Measurements from ENCODE around the gene RNU6-7. TPM values are rescaled to one million over a fixed set of nuclear protein-coding genes. Genes with fewer than 3 reads are reported as not detected.

Gene RNU6-7
- total RNA-seq (ENCODE audit: unreplicated experiment): not detected
- long read RNA-seq: 0 reads

- H3K9me3 Mint-ChIP-seq (ENCODE audit: unreplicated experiment): peaks cover 20% of the 10 kb centered on the region
- no peak for TF ChIP-seq CTCF (IDR thresholded peaks at IDR 0.05; ENCODE audit: partially characterized antibody, unreplicated experiment)
These were observed at the start of gene RNU6-7 for GRCh38 chr14:32201816-32202490. Gene RNU6-7 (plus strand): TSS chr14:32202045.

GRCh38 chr14:32166029-32166428, 35.8 kb upstream of the RNU6-7 start:
- Mint-ChIP-seq H3K27ac (ENCODE audit: unreplicated experiment) (no peak overlapping the region), H3K27me3 (ENCODE audit: unreplicated experiment) (peaks cover 2% of the 10 kb centered on the region), H3K4me3 (ENCODE audit: unreplicated experiment) (no peak overlapping the region), H3K9me3 (ENCODE audit: unreplicated experiment) (peaks cover 1% of the 10 kb centered on the region), H3K36me3 (ENCODE audit: unreplicated experiment) (no peaks in the 10 kb centered on the region), H3K4me1 (ENCODE audit: low read depth, unreplicated experiment) (no peaks in the 10 kb centered on the region)
- no peak for DNase-seq
- TF ChIP-seq CTCF (IDR thresholded peaks at IDR 0.05; ENCODE audit: partially characterized antibody, unreplicated experiment): no peak

More at GRCh38 chr14:32201816-32202490, at the start of gene RNU6-7:
- Mint-ChIP-seq H3K4me1 (ENCODE audit: low read depth, unreplicated experiment) (peaks cover 4% of the 10 kb centered on the region), H3K4me3 (ENCODE audit: unreplicated experiment) (peak within 1 kb of the TSS; percentile 98), H3K27ac (ENCODE audit: unreplicated experiment) (peak within 1 kb of the TSS; percentile 99), H3K27me3 (ENCODE audit: unreplicated experiment) (peaks cover 11% of the 10 kb centered on the region), H3K36me3 (ENCODE audit: unreplicated experiment) (no peaks in the 10 kb centered on the region)
- DNase-seq: peak; percentile 31

GRCh38 chr14:32166924-32167323, 34.9 kb upstream of the RNU6-7 start:
- H3K4me3 Mint-ChIP-seq (ENCODE audit: unreplicated experiment): no peak overlapping the region
- H3K27ac Mint-ChIP-seq (ENCODE audit: unreplicated experiment): no peak overlapping the region

GRCh38 chr14:32167907-32168306, 33.9 kb upstream of the RNU6-7 start:
- DNase-seq: no peak
- H3K4me3 Mint-ChIP-seq (ENCODE audit: unreplicated experiment): no peak overlapping the region
- no peaks in the 10 kb centered on the region for H3K36me3 Mint-ChIP-seq (ENCODE audit: unreplicated experiment)
- H3K27me3 Mint-ChIP-seq (ENCODE audit: unreplicated experiment): peaks cover 2% of the 10 kb centered on the region
- no peaks in the 10 kb centered on the region for H3K4me1 Mint-ChIP-seq (ENCODE audit: low read depth, unreplicated experiment)
- TF ChIP-seq CTCF (IDR thresholded peaks at IDR 0.05; ENCODE audit: partially characterized antibody, unreplicated experiment): no peak
- H3K27ac Mint-ChIP-seq (ENCODE audit: unreplicated experiment): no peak overlapping the region
- peaks cover 1% of the 10 kb centered on the region for H3K9me3 Mint-ChIP-seq (ENCODE audit: unreplicated experiment)

More at GRCh38 chr14:32166924-32167323, 34.9 kb upstream of the RNU6-7 start:
- DNase-seq: no peak
- H3K9me3 Mint-ChIP-seq (ENCODE audit: unreplicated experiment): peaks cover 1% of the 10 kb centered on the region
- H3K4me1 Mint-ChIP-seq (ENCODE audit: low read depth, unreplicated experiment): no peaks in the 10 kb centered on the region
- H3K27me3 Mint-ChIP-seq (ENCODE audit: unreplicated experiment): peaks cover 2% of the 10 kb centered on the region
- no peak for TF ChIP-seq CTCF (IDR thresholded peaks at IDR 0.05; ENCODE audit: partially characterized antibody, unreplicated experiment)
- no peaks in the 10 kb centered on the region for H3K36me3 Mint-ChIP-seq (ENCODE audit: unreplicated experiment)

GRCh38 chr14:32169191-32169590, 32.7 kb upstream of the RNU6-7 start:
- Mint-ChIP-seq H3K27me3 (ENCODE audit: unreplicated experiment) (peaks cover 2% of the 10 kb centered on the region), H3K4me3 (ENCODE audit: unreplicated experiment) (no peak overlapping the region), H3K4me1 (ENCODE audit: low read depth, unreplicated experiment) (no peaks in the 10 kb centered on the region), H3K27ac (ENCODE audit: unreplicated experiment) (no peak overlapping the region), H3K36me3 (ENCODE audit: unreplicated experiment) (no peaks in the 10 kb centered on the region), H3K9me3 (ENCODE audit: unreplicated experiment) (peaks cover 1% of the 10 kb centered on the region)
- no peak for DNase-seq
- no peak for TF ChIP-seq CTCF (IDR thresholded peaks at IDR 0.05; ENCODE audit: partially characterized antibody, unreplicated experiment)

Data from glutamatergic neuron (in vitro differentiated cells).